Fibroblast of lung (primary cell): ENCODE measurements around the gene VPS41.

Experiments used
- CTCF ChIP-seq, 2 donors: IDR thresholded peaks in 1 of 2; conservative IDR thresholded peaks in 1 of 2; 1 replicate in 1 of 2; 2 replicates in 1 of 2; pipeline ENCODE4 v1.5.1; 2011 to 2012; ENCODE audit warnings: low read length in 2 of 2, control low read depth in 1 of 2, inconsistent platforms in 1 of 2, low read depth in 1 of 2, mild to moderate bottlenecking in 1 of 2
- EZH2 ChIP-seq: IDR thresholded peaks from 2 replicates; pipeline ENCODE4 v1.5.1; 2012; ENCODE audit warnings: low read length, control low read depth, mild to moderate bottlenecking; ENCODE audit errors: missing control alignments

GRCh38 chr7:38685851-38686250 is 223.1 kb downstream of the VPS41 start:
- no peak for TF ChIP-seq EZH2
- no peak for TF ChIP-seq CTCF (conservative IDR thresholded peaks at IDR 0.05 in 1 of 2, IDR thresholded peaks at IDR 0.05 in 1 of 2; ENCODE audit: low read depth in 1 of 2, low read length in 2 of 2)
